Fibroblast of lung (primary cell): ENCODE results near the gene RNASE8.

Experiments
- CTCF ChIP-seq, 2 donors: IDR thresholded peaks in 1 of 2; conservative IDR thresholded peaks in 1 of 2; 1 replicate in 1 of 2; 2 replicates in 1 of 2; pipeline ENCODE4 v1.5.1; 2011 to 2012; ENCODE audit warnings: low read length in 2 of 2, control low read depth in 1 of 2, inconsistent platforms in 1 of 2, low read depth in 1 of 2, mild to moderate bottlenecking in 1 of 2
- EZH2 ChIP-seq: IDR thresholded peaks from 2 replicates; pipeline ENCODE4 v1.5.1; 2012; ENCODE audit warnings: low read length, control low read depth, mild to moderate bottlenecking; ENCODE audit errors: missing control alignments

GRCh38 chr14:21077672-21078071 lies 20.1 kb downstream of the RNASE8 start:
- TF ChIP-seq CTCF (conservative IDR thresholded peaks at IDR 0.05 in 1 of 2, IDR thresholded peaks at IDR 0.05 in 1 of 2; ENCODE audit: low read depth in 1 of 2, low read length in 2 of 2) (no peak), EZH2 (no peak)
